GM21737 (cell line): ENCODE measurements around the gene ABR.

Experiments
- ATAC-seq: cut with Tn5 transposase; IDR thresholded peaks from one replicate; pipeline ENCODE4 v1.9.1; 2021; ENCODE audit warnings: mild to moderate bottlenecking, moderate library complexity; ENCODE audit not compliant: unreplicated experiment

Gene ABR

GRCh38 chr17:1179818-1180742 lies at the start of gene ABR:
TSS of gene ABR (minus strand) at chr17:1179981. CDS start at chr17:1179727, 254 bp downstream.
- no peak for ATAC-seq

DNA sequence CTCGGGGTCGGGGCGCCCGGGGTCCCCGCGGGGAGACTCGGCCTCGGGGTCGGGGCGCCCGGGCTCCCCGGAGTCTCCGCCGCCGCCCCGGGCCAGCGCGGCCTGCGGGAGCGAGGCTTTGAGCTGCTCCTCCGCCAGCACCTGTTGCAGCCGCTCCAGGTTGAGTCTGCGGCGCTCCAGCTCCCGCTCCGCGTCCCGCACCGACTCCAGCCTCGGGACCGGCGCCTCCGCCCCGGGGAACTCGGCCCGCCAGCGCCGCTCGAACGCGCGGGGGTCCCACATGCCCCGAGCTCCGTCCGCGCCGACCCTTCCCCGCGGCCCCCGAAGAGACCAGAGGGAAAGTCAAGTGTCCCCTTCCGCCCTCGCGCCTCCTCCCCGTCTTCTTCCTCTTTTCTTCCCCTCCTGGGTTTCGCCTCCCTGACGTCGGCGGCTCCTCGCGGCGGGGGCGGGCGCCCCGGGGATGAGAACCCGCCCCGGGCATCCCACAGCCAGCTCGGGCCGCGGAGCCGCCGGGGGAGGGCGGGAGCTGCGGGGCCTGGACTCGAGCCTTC lies 49.6 kb upstream of the ABR start:
- ATAC-seq, result peak; percentile 41

DNA sequence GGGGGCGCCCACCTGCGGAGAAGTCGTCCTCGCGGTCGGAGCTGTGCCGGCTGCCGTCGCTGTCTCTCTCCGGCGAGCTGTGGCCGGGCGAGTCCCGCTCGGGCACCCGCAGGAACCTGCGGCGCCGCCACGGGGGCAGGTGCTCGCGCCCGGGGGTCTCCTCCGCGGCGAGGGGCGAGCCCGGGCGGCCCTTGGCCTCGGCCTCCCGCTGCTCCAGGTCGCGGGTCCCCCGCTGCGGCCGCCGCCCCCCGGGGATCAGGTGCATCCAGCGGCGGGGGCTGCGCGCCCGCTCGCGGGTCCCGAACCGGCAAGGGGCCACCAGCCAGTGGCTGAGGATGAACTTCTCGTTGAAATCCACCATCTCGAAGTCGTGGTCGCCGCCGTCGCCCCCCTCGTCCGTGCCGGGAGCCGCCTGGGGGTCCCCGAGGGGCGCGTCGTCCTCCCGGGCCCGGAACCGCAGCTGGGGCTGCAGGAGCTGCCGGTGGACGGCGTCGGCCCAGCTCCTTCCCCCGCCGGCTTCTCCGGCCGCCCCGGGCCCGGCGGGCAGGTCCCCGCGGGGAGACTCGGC lies 49.1 kb upstream of the ABR start:
- ATAC-seq, result peak; percentile 19

GRCh38 chr17:1227917-1228780 lies 48.4 kb upstream of the ABR start:
- peak; percentile 36 for ATAC-seq

GRCh38 chr17:1227365-1227764 lies 47.6 kb upstream of the ABR start:
- no peak for ATAC-seq

DNA sequence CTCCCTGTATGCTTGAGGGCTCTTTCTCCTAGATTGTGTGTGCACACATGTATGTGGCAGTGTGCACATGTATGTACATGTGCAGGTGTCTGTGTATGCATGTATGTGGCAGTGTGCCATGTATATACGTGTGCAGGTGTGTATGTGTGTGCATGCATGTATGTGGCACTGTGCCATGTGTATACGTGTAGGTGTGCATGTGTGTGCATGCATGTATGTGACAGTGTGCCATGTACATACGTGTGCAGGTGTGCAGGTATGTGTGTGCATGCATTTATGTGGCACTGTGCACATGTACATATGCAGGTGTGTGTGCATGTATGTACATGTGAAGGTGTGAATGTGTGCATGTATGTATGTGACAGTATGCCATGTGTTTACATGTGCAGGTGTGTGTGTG lies 46.5 kb upstream of the ABR start:
- no peak for ATAC-seq

- ATAC-seq, result no peak
Observed at GRCh38 chr17:1224330-1224729, 44.5 kb upstream of the ABR start.

DNA sequence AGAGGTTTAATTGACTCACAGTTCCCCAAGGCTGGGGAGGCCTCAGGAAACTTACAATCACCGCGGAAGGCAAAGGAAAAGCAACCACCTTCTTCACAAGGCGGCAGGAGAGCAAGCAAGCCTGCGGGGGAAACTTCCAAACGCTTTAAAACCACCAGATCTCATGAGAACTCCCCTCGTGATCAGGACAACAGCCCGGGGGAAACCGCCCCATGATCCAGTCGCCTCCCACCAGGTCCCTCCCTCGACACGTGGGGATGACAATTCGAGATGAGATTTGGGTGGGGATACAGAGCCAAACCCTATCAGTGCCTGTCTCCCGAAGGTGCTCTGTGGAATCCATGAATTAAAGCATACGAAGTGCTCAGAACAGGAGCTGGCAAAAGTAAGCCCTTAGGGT lies 43.9 kb upstream of the ABR start:
- ATAC-seq, result no peak

DNA sequence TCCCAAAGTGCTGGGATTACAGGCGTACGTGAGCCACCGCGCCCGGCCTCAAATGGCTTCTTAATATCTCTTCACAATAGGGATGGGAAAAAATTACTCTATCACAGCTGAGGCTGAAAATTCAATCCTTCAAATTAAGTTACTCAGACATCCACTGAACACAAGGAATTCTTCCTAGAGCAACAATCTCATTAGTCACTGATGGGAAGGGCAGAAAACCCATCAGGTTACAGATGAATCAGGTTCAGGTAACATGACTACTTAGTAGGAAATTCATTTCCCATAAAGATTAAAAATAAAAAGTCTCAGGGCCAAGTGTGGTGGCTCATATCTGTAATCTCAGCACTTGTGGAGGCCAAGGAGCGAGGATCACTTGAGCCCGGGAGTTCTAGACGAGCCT lies 42.5 kb upstream of the ABR start:
- ATAC-seq, result no peak

DNA sequence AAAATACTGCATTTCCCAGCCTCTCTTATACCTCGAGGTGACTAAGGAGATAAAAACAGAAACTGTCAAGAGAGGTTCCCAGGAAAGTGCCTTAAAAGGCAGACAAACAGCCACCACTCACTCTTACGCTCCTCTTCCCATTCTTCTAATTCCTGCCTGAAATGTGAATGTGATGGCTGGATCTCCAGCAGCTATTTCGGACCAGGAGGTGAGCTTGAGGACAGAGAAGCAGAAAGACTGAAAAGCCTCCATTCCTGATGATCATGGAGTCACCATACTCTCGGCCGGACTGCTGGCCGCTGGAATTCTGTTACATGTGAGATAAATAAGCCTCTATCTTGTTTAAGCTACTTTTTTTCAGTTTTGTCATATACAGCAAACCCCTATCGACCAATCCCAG lies 41.4 kb upstream of the ABR start:
- ATAC-seq, result no peak

DNA sequence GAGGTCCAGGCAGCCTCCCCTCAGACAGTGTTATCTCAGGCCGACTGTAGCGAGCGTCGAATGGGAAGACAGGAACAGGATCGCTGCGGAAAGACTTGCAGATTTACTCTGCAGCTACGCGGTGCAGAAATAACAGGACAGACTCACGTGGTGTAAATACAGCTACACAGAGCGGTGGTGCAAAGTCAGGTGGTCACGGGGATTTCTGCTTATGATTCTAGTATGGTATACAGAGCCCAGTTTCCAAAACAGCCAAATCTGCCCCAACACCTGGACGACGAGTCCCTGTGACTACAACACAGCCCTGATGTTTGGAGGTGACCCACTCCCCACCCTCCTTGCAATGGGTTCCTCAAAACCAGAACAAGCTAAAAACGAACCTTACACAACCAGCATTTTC lies 40.6 kb upstream of the ABR start:
- ATAC-seq, result no peak

GRCh38 chr17:1217089-1217385 lies 37.3 kb upstream of the ABR start:
- no peak for ATAC-seq

DNA sequence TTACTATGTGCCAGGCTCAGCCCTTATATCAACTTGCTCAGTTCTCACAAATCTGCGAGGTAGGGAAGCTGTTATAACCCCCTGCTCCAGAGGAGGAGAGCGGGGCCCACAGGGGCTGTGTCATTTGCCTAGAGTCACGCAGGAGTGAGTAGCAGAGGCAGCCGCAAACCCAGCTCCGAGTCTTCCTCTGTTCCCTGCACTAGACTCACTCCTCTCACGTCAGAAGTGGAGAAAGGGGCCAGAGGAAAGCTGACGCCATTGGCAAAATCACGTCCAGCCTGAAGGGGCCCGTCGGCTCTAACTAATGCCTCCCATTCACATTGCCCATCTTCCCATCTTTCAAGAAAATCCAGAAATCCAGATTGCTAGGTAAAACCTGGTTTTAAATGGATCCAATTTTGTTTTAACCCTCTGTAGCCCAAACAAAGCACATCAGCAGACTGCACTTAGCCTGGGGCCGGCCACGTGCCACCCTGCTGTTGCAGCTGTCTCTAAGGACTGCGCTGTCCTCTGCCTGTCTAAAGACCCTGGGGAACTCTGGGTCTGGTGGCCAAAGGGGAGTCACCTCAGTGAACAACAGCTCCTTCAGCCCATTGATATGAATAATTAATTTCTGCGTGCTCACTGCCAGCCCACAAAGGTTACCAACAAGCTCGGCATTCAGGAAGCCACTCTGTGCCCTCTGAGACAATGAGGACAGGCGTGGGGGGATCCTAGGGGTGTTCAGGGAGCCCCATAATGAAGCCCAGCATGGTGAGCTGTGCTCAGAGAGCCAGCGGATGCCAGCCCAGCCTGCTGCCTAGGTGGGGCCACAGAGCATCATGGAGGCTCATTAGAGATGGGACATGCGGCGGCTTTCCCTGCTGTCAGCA lies 36.7 kb upstream of the ABR start:
- ATAC-seq, result peak; percentile 63

DNA sequence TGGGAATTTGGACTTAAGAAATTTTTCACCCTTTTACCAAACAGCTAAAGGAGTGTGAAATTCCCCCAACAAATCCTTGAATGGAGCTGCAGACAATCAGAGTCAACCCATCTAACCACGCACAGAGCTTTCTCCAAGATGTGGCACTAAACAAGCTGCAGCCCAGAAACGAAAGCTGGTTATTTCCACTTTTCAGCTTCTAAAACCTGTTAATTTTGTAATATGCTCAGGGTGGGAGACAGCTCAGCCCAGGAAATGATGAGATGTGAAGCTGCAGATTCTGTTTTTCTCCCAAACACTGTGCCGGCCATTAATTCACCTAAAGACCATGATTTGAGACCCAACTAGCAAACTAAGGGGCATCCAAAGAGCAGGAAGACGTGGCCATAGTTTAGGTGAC lies 33.2 kb upstream of the ABR start:
- no peak for ATAC-seq

GRCh38 chr17:1211287-1211686 lies 31.5 kb upstream of the ABR start:
- ATAC-seq, result no peak

- no peak for ATAC-seq
Observed at GRCh38 chr17:1208966-1209365, 29.2 kb upstream of the ABR start.

- ATAC-seq, result no peak
Observed at GRCh38 chr17:1206026-1206777, 26.4 kb upstream of the ABR start.

DNA sequence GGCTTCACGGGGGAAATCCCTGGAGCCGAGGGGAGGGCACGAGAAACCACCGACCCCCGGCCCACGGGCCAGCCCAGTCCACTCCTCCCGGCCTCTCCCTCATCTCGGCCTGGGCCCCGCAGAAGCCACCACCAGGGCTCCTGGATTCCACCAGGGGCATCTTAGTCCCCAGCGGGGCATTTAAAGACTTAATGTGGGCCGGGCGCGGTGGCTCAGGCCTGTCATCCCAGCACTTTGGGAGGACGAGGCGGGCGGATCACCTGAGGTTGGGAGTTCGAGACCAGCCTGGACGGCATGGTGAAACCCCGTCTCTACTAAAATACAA lies 24.1 kb upstream of the ABR start:
- ATAC-seq, result no peak

DNA sequence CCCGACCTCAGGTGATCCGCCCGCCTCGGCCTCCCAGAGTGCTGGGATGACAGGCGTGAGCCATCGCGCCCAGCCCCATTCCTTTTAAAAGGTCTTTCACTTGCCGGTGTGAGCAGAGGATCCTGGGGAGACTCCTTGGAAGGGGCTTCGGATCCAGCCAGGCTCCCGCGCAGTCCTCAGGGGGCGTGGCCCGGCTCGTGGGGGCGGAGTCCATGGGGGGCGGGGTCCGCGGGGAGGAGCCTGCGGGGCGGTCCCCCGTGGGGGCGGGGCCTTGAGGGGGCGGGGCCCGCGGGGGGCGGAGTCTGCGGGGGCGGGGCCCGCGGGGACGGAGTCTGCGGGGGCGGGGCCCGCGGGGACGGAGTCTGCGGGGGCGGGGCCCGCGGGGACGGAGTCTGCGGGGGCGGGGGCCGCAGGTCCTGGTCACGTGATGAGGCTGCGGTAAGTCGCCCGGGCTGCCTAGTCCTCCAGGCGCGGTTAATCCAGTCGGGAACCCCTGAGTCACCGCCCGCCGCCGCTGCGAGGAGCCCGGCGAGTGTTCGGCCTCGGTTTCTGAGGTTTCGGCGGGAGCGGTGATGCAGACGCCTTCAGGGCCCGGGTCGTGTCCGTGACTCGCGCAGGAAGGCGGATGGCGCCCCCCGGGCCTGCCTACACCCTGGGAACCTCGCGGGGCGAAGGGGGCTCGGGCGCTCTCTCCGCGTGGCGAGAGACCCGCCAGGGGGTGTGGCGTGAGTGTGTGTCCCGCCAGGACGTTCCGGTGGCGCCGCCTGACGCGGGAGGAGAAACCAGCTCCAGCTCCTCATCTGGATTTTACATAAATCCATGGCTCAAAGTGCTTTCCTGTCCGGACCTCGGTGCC lies 23.6 kb upstream of the ABR start:
- ATAC-seq, result no peak
